MCF 10A (cell line): ENCODE data around the gene WASHC2A. TPM values are rescaled to one million over a fixed set of nuclear protein-coding genes. Genes with fewer than 3 reads are reported as not detected.
A peak's percentile ranks its signal among the peaks of the same experiment; 100 is the strongest.
"Not testable (repeated sequence)": the region's sequence is repeated elsewhere in the genome, so short reads cannot be mapped to it uniquely, and the experiment has no call there.

ENCODE experiments used
- BruUV-seq: library from RNA; stranded (reverse); fragments of 400-500 nt; replicated peaks from 2 replicates; lab custom pipeline; 2021; lab: Mats Ljungman, UMichigan
- CTCF ChIA-PET: fragments of 300-600 bp; sonication (Branson Sonifier 250); formaldehyde crosslinking; extraction: SDS; loops from one replicate; lab custom pipeline; 2021; ENCODE audit warnings: antibody characterized with exemption, inconsistent platforms; lab: Yijun Ruan, JAX
- POLR2A ChIA-PET: fragments of 300-600, 350-650 bp; sonication (Branson Sonifier 250); formaldehyde crosslinking; extraction: SDS; loops from one replicate; lab custom pipeline; 2020; ENCODE audit warnings: antibody characterized with exemption, inconsistent platforms; lab: Yijun Ruan, JAX
- DNase-seq: peaks from one replicate; pipeline ENCODE4 v3.0.0-alpha.2; 2018; ENCODE audit not compliant: unreplicated experiment
- H3K27ac Mint-ChIP-seq: one replicate; pipeline ENCODE4 v1.8.0; 2022; ENCODE audit warnings: mild to moderate bottlenecking, low read depth, mixed read lengths; ENCODE audit not compliant: unreplicated experiment
- H3K27me3 Mint-ChIP-seq: one replicate; pipeline ENCODE4 v1.8.0; 2022; ENCODE audit warnings: mixed read lengths; ENCODE audit not compliant: insufficient read depth, unreplicated experiment
- H3K36me3 Mint-ChIP-seq: one replicate; pipeline ENCODE4 v1.8.0; 2022; ENCODE audit warnings: mild to moderate bottlenecking, moderate library complexity, mixed read lengths; ENCODE audit not compliant: insufficient read depth, unreplicated experiment
- H3K4me1 Mint-ChIP-seq: one replicate; pipeline ENCODE4 v1.8.0; 2022; ENCODE audit warnings: mixed read lengths; ENCODE audit not compliant: insufficient read depth, unreplicated experiment
- H3K4me3 Mint-ChIP-seq: one replicate; pipeline ENCODE4 v1.8.0; 2022; ENCODE audit warnings: mild to moderate bottlenecking, moderate library complexity, mixed read lengths; ENCODE audit not compliant: unreplicated experiment
- H3K9me3 Mint-ChIP-seq: one replicate; pipeline ENCODE4 v1.8.0; 2022; ENCODE audit warnings: mixed read lengths; ENCODE audit not compliant: unreplicated experiment
- intact Hi-C: fragments of 100-400 bp; cut with micrococcal nuclease; formaldehyde crosslinking; loops from 2 replicates; pipeline ENCODE4 v1.14.1; 2022
- total RNA-seq: library from RNA; stranded (reverse); gene quantifications from 2 replicates; pipeline ENCODE4 v1.2.3, GENCODE V29; 2022
- TF ChIP-seq, protein P1 (sequence below): fragments of 200-600 bp; IDR thresholded peaks from one replicate; pipeline ENCODE4 v1.8.0; 2022; ENCODE audit warnings: antibody characterized with exemption, mild to moderate bottlenecking; ENCODE audit not compliant: unreplicated experiment

WASHC2A gene
- total RNA-seq, 1 experiment from 2014 or later = 19.3 TPM

DNA sequence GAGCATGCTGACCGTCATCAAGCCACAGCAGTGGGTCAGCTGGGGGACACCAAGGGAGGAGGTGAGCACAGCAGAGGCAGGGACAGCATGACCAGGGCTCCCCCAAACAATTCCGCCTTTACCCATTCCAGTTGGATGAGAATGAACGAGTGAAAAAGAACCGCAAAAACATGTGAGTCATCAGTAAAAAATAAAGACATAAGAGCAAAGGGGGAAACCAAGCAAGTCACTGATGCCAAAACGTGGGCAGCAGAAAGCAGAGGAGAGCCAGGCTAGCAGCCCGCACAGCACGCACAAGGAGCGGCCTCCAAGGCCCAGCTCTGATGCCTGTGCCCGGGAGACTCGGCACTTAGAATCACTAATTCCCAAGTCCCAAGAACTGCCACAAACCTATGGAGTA, 7.8 kb upstream of the WASHC2A start:
- BruUV-seq, H3K27me3 Mint-ChIP-seq, CTCF ChIA-PET, POLR2A ChIA-PET, H3K4me1 Mint-ChIP-seq, H3K36me3 Mint-ChIP-seq, intact Hi-C loops, H3K9me3 Mint-ChIP-seq, H3K4me3 Mint-ChIP-seq: not testable (repeated sequence)
- DNase-seq = peak; percentile 5
- peak overlapping the region; percentile 50 for H3K27ac Mint-ChIP-seq

DNA sequence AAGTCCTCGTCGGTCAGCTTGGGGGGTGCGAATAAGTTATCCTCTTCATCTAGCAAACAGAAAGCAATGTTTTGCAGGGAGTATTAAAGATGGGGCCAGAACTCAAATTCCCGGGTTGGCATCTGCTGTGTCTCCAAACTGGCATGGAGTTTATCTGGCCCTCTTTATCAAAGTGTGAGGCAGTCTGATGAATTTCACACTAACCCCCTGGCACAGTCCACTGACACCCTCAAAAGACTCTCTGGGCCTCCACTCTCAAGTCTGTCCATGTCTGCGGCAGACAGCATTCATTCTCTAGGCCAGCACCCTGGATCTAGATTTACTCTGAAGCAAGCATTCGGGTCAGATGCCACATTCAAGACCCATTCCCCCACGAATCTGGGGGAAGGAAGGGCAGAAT, 6.2 kb upstream of the WASHC2A start:
- H3K4me3 Mint-ChIP-seq, H3K9me3 Mint-ChIP-seq, intact Hi-C loops, BruUV-seq, H3K27me3 Mint-ChIP-seq, CTCF ChIA-PET, H3K27ac Mint-ChIP-seq, POLR2A ChIA-PET, H3K4me1 Mint-ChIP-seq, H3K36me3 Mint-ChIP-seq, DNase-seq: not testable (repeated sequence)

DNA sequence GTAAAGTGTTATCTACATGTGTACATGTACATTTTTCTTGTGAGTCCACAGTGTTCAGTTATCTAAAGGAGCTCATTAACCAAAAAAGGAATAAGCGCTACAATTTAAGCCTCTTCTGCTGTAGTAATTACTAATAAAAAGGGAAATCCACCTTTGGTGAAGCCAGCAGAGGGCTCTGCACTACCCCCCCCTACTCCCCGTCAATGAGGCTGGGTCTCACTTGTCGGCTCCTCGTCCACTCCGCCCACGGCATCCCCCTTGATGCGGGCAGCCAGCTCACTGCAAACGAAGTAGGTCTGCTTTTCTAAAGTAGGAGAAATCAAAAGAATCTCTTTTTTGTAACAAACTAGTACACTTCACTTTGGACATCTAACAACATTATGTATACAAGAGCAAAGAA, 4.7 kb upstream of the WASHC2A start:
- no peak overlapping the region for H3K27ac Mint-ChIP-seq
- no peak overlapping the region for H3K4me3 Mint-ChIP-seq
- H3K36me3 Mint-ChIP-seq = no peaks in the 10 kb centered on the region
- CTCF ChIA-PET = no interaction called here
- no TSS peak for BruUV-seq
- POLR2A ChIA-PET = no interaction called here
- H3K4me1 Mint-ChIP-seq = peaks cover 7% of the 10 kb centered on the region
- TF ChIP-seq, protein P1, sequence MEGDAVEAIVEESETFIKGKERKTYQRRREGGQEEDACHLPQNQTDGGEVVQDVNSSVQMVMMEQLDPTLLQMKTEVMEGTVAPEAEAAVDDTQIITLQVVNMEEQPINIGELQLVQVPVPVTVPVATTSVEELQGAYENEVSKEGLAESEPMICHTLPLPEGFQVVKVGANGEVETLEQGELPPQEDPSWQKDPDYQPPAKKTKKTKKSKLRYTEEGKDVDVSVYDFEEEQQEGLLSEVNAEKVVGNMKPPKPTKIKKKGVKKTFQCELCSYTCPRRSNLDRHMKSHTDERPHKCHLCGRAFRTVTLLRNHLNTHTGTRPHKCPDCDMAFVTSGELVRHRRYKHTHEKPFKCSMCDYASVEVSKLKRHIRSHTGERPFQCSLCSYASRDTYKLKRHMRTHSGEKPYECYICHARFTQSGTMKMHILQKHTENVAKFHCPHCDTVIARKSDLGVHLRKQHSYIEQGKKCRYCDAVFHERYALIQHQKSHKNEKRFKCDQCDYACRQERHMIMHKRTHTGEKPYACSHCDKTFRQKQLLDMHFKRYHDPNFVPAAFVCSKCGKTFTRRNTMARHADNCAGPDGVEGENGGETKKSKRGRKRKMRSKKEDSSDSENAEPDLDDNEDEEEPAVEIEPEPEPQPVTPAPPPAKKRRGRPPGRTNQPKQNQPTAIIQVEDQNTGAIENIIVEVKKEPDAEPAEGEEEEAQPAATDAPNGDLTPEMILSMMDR = no peak
- H3K27me3 Mint-ChIP-seq = no peaks in the 10 kb centered on the region
- intact Hi-C loops = no loop called here
- no peaks in the 10 kb centered on the region for H3K9me3 Mint-ChIP-seq
- DNase-seq = no peak

DNA sequence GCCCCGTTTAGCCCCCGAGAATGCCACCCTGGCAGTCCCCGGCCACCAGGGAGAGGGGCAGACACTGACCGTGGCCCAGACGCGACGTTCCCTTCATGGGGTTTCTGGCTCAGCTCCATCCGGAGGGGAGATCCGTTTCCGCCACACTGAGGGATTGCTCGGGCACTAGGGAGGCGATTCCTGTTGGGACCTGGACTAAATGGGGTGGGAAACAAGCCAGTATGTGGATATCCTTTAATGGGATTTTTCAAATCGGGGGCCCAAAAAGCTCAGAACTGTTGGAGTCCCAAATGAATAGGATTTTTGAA, 552 bp downstream of the WASHC2A start:
- BruUV-seq, intact Hi-C loops, H3K27me3 Mint-ChIP-seq, H3K9me3 Mint-ChIP-seq, H3K4me1 Mint-ChIP-seq, DNase-seq: not testable (repeated sequence)
- Mint-ChIP-seq H3K27ac (peak overlapping the region; percentile 70), H3K36me3 (peaks cover 13% of the 10 kb centered on the region), H3K4me3 (peak overlapping the region; percentile 76)
- POLR2A ChIA-PET = interaction anchor here (0.8 kb wide), 1 partner anchor 554 kb away, joined by 3 read pairs; no protein-coding TSS in a partner anchor
- CTCF ChIA-PET = interaction anchor here (0.6 kb wide), 1 partner anchor 116 kb away, joined by 3 read pairs; no protein-coding TSS in a partner anchor

DNA sequence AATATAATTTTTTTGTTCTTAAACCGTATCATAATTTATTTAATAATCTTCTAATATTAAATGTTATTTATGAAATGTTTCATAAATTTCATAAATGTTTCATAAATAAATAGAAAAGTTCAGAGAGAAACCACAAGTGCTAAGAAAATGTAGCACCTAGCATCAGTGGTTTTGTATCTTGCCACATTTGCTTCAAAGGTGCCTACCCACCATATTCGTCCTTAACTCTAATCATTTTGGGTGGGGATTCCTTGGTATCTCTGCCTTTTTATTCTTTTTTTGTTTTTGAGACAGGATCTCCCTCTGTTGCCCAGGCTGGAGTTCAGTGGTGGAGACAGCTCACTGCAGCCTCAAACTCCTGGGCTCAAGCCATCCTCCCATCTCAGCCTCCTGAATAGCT, 7.4 kb downstream of the WASHC2A start:
- CTCF ChIA-PET, DNase-seq, intact Hi-C loops, POLR2A ChIA-PET, BruUV-seq, H3K4me1 Mint-ChIP-seq, H3K4me3 Mint-ChIP-seq, H3K9me3 Mint-ChIP-seq, H3K27me3 Mint-ChIP-seq, H3K27ac Mint-ChIP-seq: not testable (repeated sequence)
- H3K36me3 Mint-ChIP-seq = peaks cover 17% of the 10 kb centered on the region

DNA sequence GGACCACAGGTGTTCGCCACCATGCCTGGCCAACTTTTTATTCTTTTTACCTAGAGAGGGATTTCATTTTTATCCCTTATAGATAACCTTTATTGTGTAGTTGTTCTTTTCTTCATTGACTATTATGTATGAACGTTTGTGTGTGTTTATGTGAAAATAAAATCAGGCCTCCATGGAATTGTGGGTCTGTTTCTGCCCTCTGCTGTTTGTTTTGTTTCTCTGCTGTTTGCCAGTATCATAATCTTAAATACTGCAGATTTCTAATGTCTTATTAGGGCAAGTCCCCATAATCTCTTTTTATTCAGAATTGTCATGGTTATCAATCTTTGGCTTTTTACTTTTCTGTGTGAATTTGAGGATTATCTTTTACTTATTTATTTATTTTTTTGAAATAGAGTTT, 7.8 kb downstream of the WASHC2A start:
- POLR2A ChIA-PET, H3K4me1 Mint-ChIP-seq, CTCF ChIA-PET, H3K9me3 Mint-ChIP-seq, H3K27me3 Mint-ChIP-seq, DNase-seq, BruUV-seq, H3K4me3 Mint-ChIP-seq, H3K27ac Mint-ChIP-seq, intact Hi-C loops: not testable (repeated sequence)
- H3K36me3 Mint-ChIP-seq = peaks cover 17% of the 10 kb centered on the region

DNA sequence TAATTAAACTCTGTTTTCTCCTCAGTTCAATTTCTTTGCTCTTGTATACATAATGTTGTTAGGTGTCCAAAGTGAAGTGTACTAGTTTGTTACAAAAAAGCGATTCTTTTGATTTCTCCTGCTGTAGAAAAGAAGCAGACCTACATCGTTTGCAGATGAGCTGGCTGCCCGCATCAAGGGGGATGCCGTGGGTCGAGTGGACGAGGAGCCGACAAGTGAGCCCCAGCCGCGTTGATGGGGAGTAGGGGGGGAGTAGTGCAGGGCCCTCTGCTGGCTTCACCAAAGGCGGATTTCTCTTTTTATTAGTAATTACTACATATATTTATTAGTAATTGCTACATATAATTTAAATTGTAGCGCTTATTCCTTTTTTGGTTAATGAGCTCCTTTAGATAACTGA, 23.6 kb downstream of the WASHC2A start:
- CTCF ChIA-PET, BruUV-seq, POLR2A ChIA-PET, intact Hi-C loops, H3K4me1 Mint-ChIP-seq, DNase-seq, H3K4me3 Mint-ChIP-seq, H3K9me3 Mint-ChIP-seq, H3K27me3 Mint-ChIP-seq, H3K27ac Mint-ChIP-seq: not testable (repeated sequence)
- peaks cover 24% of the 10 kb centered on the region for H3K36me3 Mint-ChIP-seq

DNA sequence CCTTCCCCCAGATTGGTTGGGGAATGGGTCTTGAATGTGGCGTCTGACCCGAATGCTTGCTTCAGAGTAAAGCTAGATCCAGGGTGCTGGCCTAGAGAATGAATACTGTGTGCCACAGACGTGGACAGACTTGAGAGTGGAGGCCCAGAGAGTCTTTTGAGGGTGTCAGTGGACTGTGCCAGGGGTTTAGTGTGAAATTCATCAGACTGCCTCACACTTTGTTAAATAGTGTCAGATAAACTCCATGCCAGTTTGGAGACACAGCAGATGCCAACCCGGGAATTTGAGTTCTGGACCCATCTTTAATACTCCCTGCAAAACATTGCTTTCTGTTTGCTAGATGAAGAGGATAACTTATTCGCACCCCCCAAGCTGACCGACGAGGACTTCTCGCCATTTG, 25.2 kb downstream of the WASHC2A start:
- DNase-seq, POLR2A ChIA-PET, intact Hi-C loops, H3K27me3 Mint-ChIP-seq, H3K27ac Mint-ChIP-seq, CTCF ChIA-PET, H3K4me3 Mint-ChIP-seq, BruUV-seq, H3K4me1 Mint-ChIP-seq, H3K9me3 Mint-ChIP-seq: not testable (repeated sequence)
- H3K36me3 Mint-ChIP-seq = peaks cover 20% of the 10 kb centered on the region

DNA sequence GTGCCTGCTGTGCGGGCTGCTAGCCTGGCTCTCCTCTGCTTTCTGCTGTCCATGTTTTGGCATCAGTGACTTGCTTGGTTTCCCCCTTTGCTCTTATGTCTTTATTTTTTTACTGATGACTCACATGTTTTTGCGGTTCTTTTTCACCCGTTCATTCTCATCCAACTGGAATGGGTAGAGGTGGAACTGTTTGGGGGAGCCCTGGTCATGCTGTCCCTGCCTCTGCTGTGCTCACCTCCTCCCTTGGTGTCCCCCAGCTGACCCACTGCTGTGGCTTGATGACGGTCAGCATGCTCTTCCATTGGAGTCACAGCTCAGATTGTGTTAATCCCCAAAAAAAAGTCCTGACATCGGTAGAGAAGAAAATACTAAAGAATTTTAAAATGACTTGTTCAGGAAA, 26.9 kb downstream of the WASHC2A start:
- H3K36me3 Mint-ChIP-seq = peaks cover 33% of the 10 kb centered on the region
- DNase-seq, H3K27ac Mint-ChIP-seq, CTCF ChIA-PET, H3K4me3 Mint-ChIP-seq, BruUV-seq, H3K27me3 Mint-ChIP-seq, H3K4me1 Mint-ChIP-seq, POLR2A ChIA-PET, H3K9me3 Mint-ChIP-seq, intact Hi-C loops: not testable (repeated sequence)
